ENCODE results near the gene JMJD4.
"Not testable (repeated sequence)": the region's sequence is repeated elsewhere in the genome, so short reads cannot be mapped to it uniquely, and the experiment has no call there.

The JMJD4 gene

DNA sequence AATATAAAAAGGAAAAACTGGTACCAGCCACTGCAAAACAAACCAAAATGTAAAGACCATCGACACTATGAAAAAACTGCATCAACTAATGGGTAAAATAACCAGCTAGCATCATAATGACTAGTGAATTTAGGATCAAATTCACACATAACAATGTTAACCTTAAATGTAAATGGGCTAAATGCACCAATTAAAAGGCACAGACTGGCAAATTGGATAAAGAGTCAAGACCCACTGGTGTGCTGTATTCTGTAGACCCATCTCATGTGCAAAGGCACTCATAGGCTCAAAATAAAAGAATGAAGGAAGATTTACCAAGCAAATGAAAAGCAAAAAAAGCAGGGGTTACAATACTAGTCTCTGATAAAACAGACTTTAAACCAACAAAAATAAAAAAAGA lies 33.5 kb downstream of the JMJD4 start:
- DNase-seq (ENCODE audit: low read depth in 1 of 2, low spot score in 1 of 2): not testable (repeated sequence)

DNA sequence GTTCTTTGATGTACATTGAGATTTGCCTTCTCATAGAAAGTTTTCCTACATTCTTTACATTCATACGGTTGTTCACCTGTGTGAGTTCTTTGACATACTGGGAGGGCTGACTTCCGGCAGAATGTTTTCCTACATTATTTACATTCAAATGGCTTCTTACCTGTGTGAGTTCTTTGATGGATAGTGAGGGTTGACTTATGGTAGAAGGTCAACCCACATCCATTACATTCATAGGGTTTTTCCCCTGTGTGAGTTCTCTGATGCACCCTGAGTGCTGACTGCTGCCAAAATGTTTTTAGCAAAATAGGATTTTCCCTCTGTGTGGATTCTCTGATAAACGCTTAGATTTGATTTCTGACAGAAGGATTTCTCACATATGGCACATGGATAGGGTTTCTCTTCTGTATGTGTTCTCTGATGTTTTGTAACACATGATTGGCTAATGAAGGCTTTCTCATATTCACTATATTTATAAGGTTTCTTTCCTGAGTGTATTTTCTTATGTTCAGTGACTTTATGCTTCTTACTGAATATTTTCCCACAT lies 37.7 kb downstream of the JMJD4 start:
- no peak for DNase-seq (ENCODE audit: low read depth in 1 of 2, low spot score in 1 of 2)

DNA sequence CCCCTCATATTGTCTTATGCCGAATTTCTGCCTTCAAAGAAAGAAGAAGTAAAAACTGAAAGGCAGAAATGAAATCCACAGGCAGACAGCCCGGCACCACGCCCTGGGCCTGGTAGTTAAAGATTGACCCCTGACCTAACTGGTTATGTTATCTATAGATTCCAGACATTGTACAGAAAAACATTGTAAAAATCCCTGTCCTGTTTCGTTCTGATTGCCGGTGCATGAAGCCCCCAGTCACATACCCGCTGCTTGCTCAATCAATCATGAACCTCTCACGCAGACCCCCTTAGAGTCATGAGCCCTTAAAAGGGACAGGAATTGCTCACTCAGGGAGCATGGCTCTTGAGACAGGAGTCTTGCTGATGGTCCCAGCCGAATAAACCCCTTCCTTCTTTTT lies 49.3 kb downstream of the JMJD4 start:
- no peak for DNase-seq (ENCODE audit: low read depth in 1 of 2, low spot score in 1 of 2)
